OCI-LY1 (cell line): ENCODE results near the gene GCNT3.

Experiments used
- H2AFZ ChIP-seq: fragments of 200-600 bp; sonication (generic), shearing (Covaris generic); 2 replicates; pipeline ENCODE4 v1.6.0; 2014; ENCODE audit warnings: antibody characterized with exemption, mild to moderate bottlenecking, low read length
- H3F3A ChIP-seq: fragments of 200-600 bp; sonication (generic), shearing (Covaris generic); 2 replicates; pipeline ENCODE4 v1.6.0; 2014; ENCODE audit warnings: mild to moderate bottlenecking, antibody characterized with exemption, low read length, moderate library complexity; ENCODE audit not compliant: insufficient read depth
- H3K27ac ChIP-seq: fragments of 200-600 bp; sonication (generic); 2 replicates; pipeline ENCODE4 v1.5.1; 2014; ENCODE audit warnings: low read length, mixed run types, mild to moderate bottlenecking, low read depth; ENCODE audit not compliant: poor library complexity, severe bottlenecking
- H3K27me3 ChIP-seq: fragments of 200-600 bp; sonication (generic); 2 replicates; pipeline ENCODE4 v1.6.0; 2014; ENCODE audit warnings: antibody characterized with exemption, mild to moderate bottlenecking, low read length, moderate library complexity; ENCODE audit not compliant: insufficient read depth
- H3K36me3 ChIP-seq: fragments of 200-600 bp; sonication (generic); 2 replicates; pipeline ENCODE4 v1.6.1; 2014; ENCODE audit warnings: mild to moderate bottlenecking, antibody characterized with exemption, low read length, moderate library complexity, mixed read lengths; ENCODE audit not compliant: insufficient read depth
- H3K4me1 ChIP-seq: fragments of 200-600 bp; sonication (generic); 2 replicates; pipeline ENCODE4 v1.5.1; 2014; ENCODE audit warnings: mild to moderate bottlenecking, low read length, moderate library complexity; ENCODE audit not compliant: insufficient read depth, severe bottlenecking
- H3K4me2 ChIP-seq: fragments of 200-600 bp; sonication (generic), shearing (Covaris generic); 2 replicates; pipeline ENCODE4 v1.6.1; 2014; ENCODE audit warnings: low read length
- H3K4me3 ChIP-seq: fragments of 200-600 bp; sonication (generic); 2 replicates; pipeline ENCODE4 v1.5.1; 2014; ENCODE audit warnings: low read length, low read depth, mild to moderate bottlenecking, mixed read lengths; ENCODE audit not compliant: poor library complexity, severe bottlenecking
- H3K79me2 ChIP-seq: fragments of 200-600 bp; shearing (Covaris generic); 2 replicates; pipeline ENCODE4 v1.6.1; 2016; ENCODE audit warnings: mixed run types, low read length, mixed read lengths; ENCODE audit not compliant: insufficient read depth
- H3K9ac ChIP-seq: fragments of 200-600 bp; sonication (generic), shearing (Covaris generic); 2 replicates; pipeline ENCODE4 v1.6.1; 2014; ENCODE audit warnings: mild to moderate bottlenecking, low read length, mixed read lengths
- H3K9me2 ChIP-seq: fragments of 200-600 bp; sonication (generic), shearing (Covaris generic); 2 replicates; pipeline ENCODE4 v1.6.1; 2014; ENCODE audit warnings: low read depth, mild to moderate bottlenecking, low read length, mixed read lengths
- H3K9me3 ChIP-seq: fragments of 200-600 bp; shearing (Covaris generic); 2 replicates; pipeline ENCODE4 v1.6.1; 2014; ENCODE audit warnings: low read length, mixed read lengths
- H4K20me1 ChIP-seq: fragments of 200-600 bp; sonication (generic), shearing (Covaris generic); 2 replicates; pipeline ENCODE4 v1.6.0; 2016; ENCODE audit warnings: mild to moderate bottlenecking, low read length; ENCODE audit not compliant: insufficient read depth
- CTCF ChIP-seq: fragments of 200-600 bp; sonication (generic), shearing (Covaris generic); IDR thresholded peaks from 2 replicates; pipeline ENCODE4 v1.5.1; 2017; ENCODE audit warnings: mild to moderate bottlenecking, antibody characterized with exemption, low read length, moderate library complexity, mixed read lengths
- EZH2 ChIP-seq: fragments of 200-600 bp; sonication (generic), shearing (Covaris generic); IDR thresholded peaks from 2 replicates; pipeline ENCODE4 v1.8.0; 2017; ENCODE audit warnings: borderline replicate concordance, mixed run types, mild to moderate bottlenecking, antibody characterized with exemption, low read length, moderate library complexity, mixed read lengths

Gene GCNT3

GRCh38 chr15:59594991-59595390 is 16.6 kb upstream of the GCNT3 start:
- Histone ChIP-seq H4K20me1 (no peaks in the 10 kb centered on the region), H3K9ac (no peak overlapping the region), H3K9me2 (no peaks in the 10 kb centered on the region), H3K4me3 (no peak overlapping the region), H3K4me1 (no peaks in the 10 kb centered on the region), H3K79me2 (no peaks in the 10 kb centered on the region), H3K27me3 (no peaks in the 10 kb centered on the region; the same call in 1 of the 2 replicates), H3K27ac (no peak overlapping the region), H3K9me3 (no peaks in the 10 kb centered on the region), H3K36me3 (no peaks in the 10 kb centered on the region), H3F3A (no peaks in the 10 kb centered on the region), H3K4me2 (no peak overlapping the region), H2AFZ (no peak overlapping the region)
- no peak for TF ChIP-seq EZH2
- TF ChIP-seq CTCF: no peak

- Histone ChIP-seq H3F3A (no peaks in the 10 kb centered on the region), H3K27ac (no peak overlapping the region), H3K36me3 (no peaks in the 10 kb centered on the region), H3K79me2 (no peaks in the 10 kb centered on the region), H3K9me3 (no peaks in the 10 kb centered on the region), H3K4me1 (no peaks in the 10 kb centered on the region), H3K9ac (no peak overlapping the region), H2AFZ (no peak overlapping the region), H3K9me2 (no peaks in the 10 kb centered on the region), H3K27me3 (no peaks in the 10 kb centered on the region; the same call in 1 of the 2 replicates), H3K4me2 (no peak overlapping the region), H4K20me1 (no peaks in the 10 kb centered on the region), H3K4me3 (no peak overlapping the region)
- TF ChIP-seq EZH2 (no peak), CTCF (no peak)
Observed at GRCh38 chr15:59595434-59595915, 16.1 kb upstream of the GCNT3 start.

GRCh38 chr15:59596640-59597039 is 14.9 kb upstream of the GCNT3 start:
- H3K9ac ChIP-seq: no peak overlapping the region
- no peaks in the 10 kb centered on the region; the same call in 1 of the 2 replicates for H3K27me3 ChIP-seq
- no peak overlapping the region for H3K4me3 ChIP-seq
- no peaks in the 10 kb centered on the region for H4K20me1 ChIP-seq
- no peak overlapping the region for H3K27ac ChIP-seq
- H3K36me3 ChIP-seq: no peaks in the 10 kb centered on the region
- H3K9me3 ChIP-seq: no peaks in the 10 kb centered on the region
- H3K79me2 ChIP-seq: no peaks in the 10 kb centered on the region
- H3K9me2 ChIP-seq: no peaks in the 10 kb centered on the region
- no peak overlapping the region for H2AFZ ChIP-seq
- no peaks in the 10 kb centered on the region for H3K4me1 ChIP-seq
- no peak overlapping the region for H3K4me2 ChIP-seq
- TF ChIP-seq CTCF (no peak), EZH2 (no peak)
- no peaks in the 10 kb centered on the region for H3F3A ChIP-seq
